Measurements from ENCODE around the gene CCNA2. TPM values are rescaled to one million over a fixed set of nuclear protein-coding genes. Genes with fewer than 3 reads are reported as not detected.

The CCNA2 gene
- total RNA-seq, 3 donors from 2014 or later: 2.8 to 18.9 (median 4.0) TPM

GRCh38 chr4:121784975-121785374 lies 38.7 kb downstream of the CCNA2 start:
- DNase-seq (no peak), ATAC-seq (no peak)
- Histone ChIP-seq H3K36me3 (ENCODE audit: low read depth) (no peaks in the 10 kb centered on the region), H3K4me3 (no peak overlapping the region), H3K4me1 (ENCODE audit: low read depth) (no peaks in the 10 kb centered on the region), H3K9me3 (no peaks in the 10 kb centered on the region)
- TF ChIP-seq, protein P1, sequence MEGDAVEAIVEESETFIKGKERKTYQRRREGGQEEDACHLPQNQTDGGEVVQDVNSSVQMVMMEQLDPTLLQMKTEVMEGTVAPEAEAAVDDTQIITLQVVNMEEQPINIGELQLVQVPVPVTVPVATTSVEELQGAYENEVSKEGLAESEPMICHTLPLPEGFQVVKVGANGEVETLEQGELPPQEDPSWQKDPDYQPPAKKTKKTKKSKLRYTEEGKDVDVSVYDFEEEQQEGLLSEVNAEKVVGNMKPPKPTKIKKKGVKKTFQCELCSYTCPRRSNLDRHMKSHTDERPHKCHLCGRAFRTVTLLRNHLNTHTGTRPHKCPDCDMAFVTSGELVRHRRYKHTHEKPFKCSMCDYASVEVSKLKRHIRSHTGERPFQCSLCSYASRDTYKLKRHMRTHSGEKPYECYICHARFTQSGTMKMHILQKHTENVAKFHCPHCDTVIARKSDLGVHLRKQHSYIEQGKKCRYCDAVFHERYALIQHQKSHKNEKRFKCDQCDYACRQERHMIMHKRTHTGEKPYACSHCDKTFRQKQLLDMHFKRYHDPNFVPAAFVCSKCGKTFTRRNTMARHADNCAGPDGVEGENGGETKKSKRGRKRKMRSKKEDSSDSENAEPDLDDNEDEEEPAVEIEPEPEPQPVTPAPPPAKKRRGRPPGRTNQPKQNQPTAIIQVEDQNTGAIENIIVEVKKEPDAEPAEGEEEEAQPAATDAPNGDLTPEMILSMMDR (IDR thresholded peaks at IDR 0.05): no peak
- intact Hi-C loops (cut with DNase I, micrococcal nuclease): no loop called here

DNA sequence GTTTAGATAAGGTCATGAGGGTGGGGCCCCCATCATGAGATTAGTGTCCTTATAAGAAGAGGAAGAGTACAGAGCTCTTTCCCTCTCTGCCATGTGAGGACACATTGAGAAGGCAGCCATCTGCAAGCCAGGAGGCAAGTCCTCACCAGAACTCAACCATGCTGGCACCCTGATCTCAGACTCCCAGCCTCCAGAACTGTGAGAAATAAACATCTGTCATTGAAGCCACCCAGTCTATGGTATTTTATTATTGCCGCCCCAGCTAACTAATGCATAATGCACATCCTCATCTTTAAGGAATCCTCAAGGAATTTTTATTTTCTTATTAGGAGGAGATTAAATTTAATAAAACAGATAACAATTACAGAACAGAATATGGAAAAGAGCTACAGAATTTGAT lies 39.3 kb downstream of the CCNA2 start:
- Histone ChIP-seq H3K36me3 (ENCODE audit: low read depth) (no peaks in the 10 kb centered on the region), H3K4me3 (no peak overlapping the region), H3K4me1 (ENCODE audit: low read depth) (no peaks in the 10 kb centered on the region), H3K9me3 (no peaks in the 10 kb centered on the region)
- TF ChIP-seq, protein P1 (IDR thresholded peaks at IDR 0.05): no peak
- DNase-seq: no peak
- intact Hi-C loops (cut with DNase I, micrococcal nuclease): no loop called here
- no peak for ATAC-seq

DNA sequence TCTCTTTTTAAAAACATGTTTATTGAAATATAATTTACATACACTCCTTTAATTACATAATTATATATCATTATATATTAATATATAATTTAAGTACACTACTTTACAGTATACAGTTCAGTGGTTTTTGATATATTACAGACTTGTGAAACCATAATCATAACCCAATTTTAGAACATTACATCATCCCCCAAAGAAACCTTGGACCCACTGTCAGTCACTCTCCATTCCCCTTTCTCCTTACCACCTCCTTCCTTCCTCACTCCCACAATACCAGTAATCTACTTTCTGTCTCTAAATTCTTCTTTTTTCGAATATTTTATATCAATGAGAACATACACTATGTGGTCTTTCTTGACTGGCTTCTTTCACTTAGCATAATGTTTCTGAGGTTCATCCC lies 40.5 kb downstream of the CCNA2 start:
- intact Hi-C loops (cut with DNase I, micrococcal nuclease): no loop called here
- TF ChIP-seq, protein P1 (IDR thresholded peaks at IDR 0.05): no peak

DNA sequence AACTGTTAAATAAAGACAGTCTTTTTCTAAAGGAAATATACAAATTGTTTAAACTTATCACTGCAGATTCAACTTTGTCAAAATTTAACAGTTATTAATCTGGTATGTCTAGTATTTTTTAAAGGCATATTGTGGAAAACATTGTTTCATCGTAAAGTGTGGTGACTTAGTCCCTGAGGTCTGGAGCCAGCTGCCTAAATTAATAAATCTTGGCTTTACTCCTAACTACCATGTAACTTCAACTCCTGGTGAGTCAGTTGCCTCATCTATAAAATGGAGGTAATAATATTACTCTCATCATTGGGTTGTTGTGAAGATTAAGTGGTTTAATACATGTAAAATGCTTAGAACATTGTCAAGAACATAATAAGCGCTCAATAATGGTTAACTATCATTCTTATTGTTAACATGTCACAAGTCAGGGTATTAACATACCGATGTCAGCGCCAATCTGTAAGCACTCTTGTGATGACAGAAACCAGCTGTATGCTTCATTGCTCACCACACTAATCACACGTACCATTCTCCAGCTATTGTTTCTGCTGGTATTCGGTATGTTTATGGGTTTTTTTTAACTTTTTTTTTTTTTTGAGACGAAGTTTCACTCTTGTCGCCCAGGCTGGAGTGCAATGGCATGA lies 44.6 kb downstream of the CCNA2 start:
- H3K9me3 ChIP-seq: no peaks in the 10 kb centered on the region
- H3K4me3 ChIP-seq: no peak overlapping the region
- DNase-seq (no peak), ATAC-seq (no peak)
- intact Hi-C loops (cut with DNase I, micrococcal nuclease): no loop called here
- TF ChIP-seq, protein P1 (IDR thresholded peaks at IDR 0.05): no peak
- no peaks in the 10 kb centered on the region for H3K4me1 ChIP-seq (ENCODE audit: low read depth)
- H3K36me3 ChIP-seq (ENCODE audit: low read depth): no peaks in the 10 kb centered on the region

More for the DNA sequence above, 40.5 kb downstream of the CCNA2 start:
- H3K9me3 ChIP-seq: no peaks in the 10 kb centered on the region
- H3K4me3 ChIP-seq: no peak overlapping the region
- no peaks in the 10 kb centered on the region for H3K4me1 ChIP-seq (ENCODE audit: low read depth)
- ATAC-seq: no peak
- DNase-seq: no peak
- H3K36me3 ChIP-seq (ENCODE audit: low read depth): no peaks in the 10 kb centered on the region

GRCh38 chr4:121777625-121778024 lies 46.1 kb downstream of the CCNA2 start:
- DNase-seq (no peak), ATAC-seq (no peak)
- no peaks in the 10 kb centered on the region for H3K36me3 ChIP-seq (ENCODE audit: low read depth)
- H3K4me3 ChIP-seq: no peak overlapping the region
- intact Hi-C loops (cut with DNase I, micrococcal nuclease): no loop called here
- TF ChIP-seq, protein P1 (IDR thresholded peaks at IDR 0.05): no peak
- H3K4me1 ChIP-seq (ENCODE audit: low read depth): no peaks in the 10 kb centered on the region
- no peaks in the 10 kb centered on the region for H3K9me3 ChIP-seq
